Breast epithelium (tissue), 3 donors: ENCODE data around the gene HNRNPA0.

ENCODE experiments used
- POLR2AphosphoS5 ChIP-seq, 3 donors: sonication (generic); formaldehyde crosslinking; IDR thresholded peaks; one replicate each; pipeline ENCODE4 v1.6.1; 2017; ENCODE audit warnings: antibody characterized with exemption in 3 of 3
- TF ChIP-seq, protein P1 (sequence below), 3 donors: fragments of 450-650 bp; IDR thresholded peaks; one replicate each; pipeline ENCODE4 v1.5.1; 2016 to 2017; ENCODE audit warnings: antibody characterized with exemption in 3 of 3, mild to moderate bottlenecking in 3 of 3, moderate library complexity in 3 of 3

- no peak for TF ChIP-seq POLR2AphosphoS5 (IDR thresholded peaks at IDR 0.05)
- TF ChIP-seq, protein P1, sequence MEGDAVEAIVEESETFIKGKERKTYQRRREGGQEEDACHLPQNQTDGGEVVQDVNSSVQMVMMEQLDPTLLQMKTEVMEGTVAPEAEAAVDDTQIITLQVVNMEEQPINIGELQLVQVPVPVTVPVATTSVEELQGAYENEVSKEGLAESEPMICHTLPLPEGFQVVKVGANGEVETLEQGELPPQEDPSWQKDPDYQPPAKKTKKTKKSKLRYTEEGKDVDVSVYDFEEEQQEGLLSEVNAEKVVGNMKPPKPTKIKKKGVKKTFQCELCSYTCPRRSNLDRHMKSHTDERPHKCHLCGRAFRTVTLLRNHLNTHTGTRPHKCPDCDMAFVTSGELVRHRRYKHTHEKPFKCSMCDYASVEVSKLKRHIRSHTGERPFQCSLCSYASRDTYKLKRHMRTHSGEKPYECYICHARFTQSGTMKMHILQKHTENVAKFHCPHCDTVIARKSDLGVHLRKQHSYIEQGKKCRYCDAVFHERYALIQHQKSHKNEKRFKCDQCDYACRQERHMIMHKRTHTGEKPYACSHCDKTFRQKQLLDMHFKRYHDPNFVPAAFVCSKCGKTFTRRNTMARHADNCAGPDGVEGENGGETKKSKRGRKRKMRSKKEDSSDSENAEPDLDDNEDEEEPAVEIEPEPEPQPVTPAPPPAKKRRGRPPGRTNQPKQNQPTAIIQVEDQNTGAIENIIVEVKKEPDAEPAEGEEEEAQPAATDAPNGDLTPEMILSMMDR (IDR thresholded peaks at IDR 0.05): no peak
Observed at GRCh38 chr5:137791387-137791786, 37.2 kb upstream of the HNRNPA0 start.
